ENCODE results near the gene TUBB3. TPM values are rescaled to one million over a fixed set of nuclear protein-coding genes. Genes with fewer than 3 reads are reported as not detected.

TUBB3 gene
- total and polyA plus RNA-seq, 9 of the 15 experiments (the other 6 are each of a cell fraction or from before 2014, with no cell fraction given) = 0.18 to 12.5 (median 5.0) TPM

GRCh38 chr16:89911375-89911774 is 11.8 kb upstream of the TUBB3 start:
- Histone ChIP-seq H4K20me1 (replicated peaks; ENCODE audit: control insufficient read depth, insufficient read depth, low read length) (no peaks in the 10 kb centered on the region), H3K9ac (ENCODE audit: insufficient read depth in 1 of 2, low read depth in 2 of 2, low read length in 2 of 2) (no peak overlapping the region), H3K9me3 (replicated peaks; ENCODE audit: control insufficient read depth, insufficient read depth, low read depth, low read length) (no peaks in the 10 kb centered on the region; the same call in 1 of the 2 replicates), H3K4me1 (replicated peaks in 1 of 2; ENCODE audit: control insufficient read depth in 2 of 2, insufficient read depth in 2 of 2, low read length in 2 of 2) (peaks cover 0 to 46% of the 10 kb centered on the region in 2 experiments; a peak in 2 of 5 replicates), H3K36me3 (ENCODE audit: control insufficient read depth, insufficient read depth, low read length) (peaks cover 52% of the 10 kb centered on the region; the same call in 2 of the 3 replicates), H3K4me2 (ENCODE audit: insufficient read depth, low read length) (no peak overlapping the region), H3K9me1 (ENCODE audit: control insufficient read depth, insufficient read depth, low read length) (no peaks in the 10 kb centered on the region), H3K27ac (ENCODE audit: extremely low read depth, low read depth, low read length) (no peak overlapping the region), H3K27me3 (ENCODE audit: control insufficient read depth in 2 of 2, insufficient read depth in 2 of 2, low read length in 2 of 2) (no peaks in the 10 kb centered on the region), H3K4me3 (no peak overlapping the region), H2AFZ (ENCODE audit: low read depth, low read length) (no peak overlapping the region), H3K79me2 (ENCODE audit: control insufficient read depth, insufficient read depth, low read length) (no peaks in the 10 kb centered on the region)
- WGBS (ENCODE audit: insufficient coverage, low coverage, missing lambda C conversion rate) = 95% methylated on average over 8 of the region's 14 CpGs
- no peak for ATAC-seq
- in situ Hi-C loops (cut with MboI) = no loop called here
- FAIRE-seq = no peak
- POLR2A ChIA-PET = interaction anchor here (0.7 to 4.2 kb wide), 3 partner anchors 12 to 104 kb away, joined by 3 to 19 read pairs (median 3); partner anchors contain the start of gene TUBB3
- intact Hi-C loops (cut with micrococcal nuclease) = loop anchor here (5.0 kb wide), 1 partner anchor 209 kb away; the partner anchor contains the start of gene SPATA2L
- TF ChIP-seq NR1H2 (CRISPR knock-in tag; IDR thresholded peaks at IDR 0.05) = no peak
- no peak for TF ChIP-seq DNMT1 (IDR thresholded peaks at IDR 0.05)
- TF ChIP-seq CCNT2 (IDR thresholded peaks at IDR 0.05; ENCODE audit: borderline replicate concordance, extremely low read depth, insufficient read length, low read depth, low read length) = no peak
- TF ChIP-seq ZZZ3 (IDR thresholded peaks at IDR 0.05) = no peak
- no peak for TF ChIP-seq ZBTB8A (IDR thresholded peaks at IDR 0.05; ENCODE audit: partially characterized antibody)
- TF ChIP-seq GATA2 (CRISPR knock-in tag; IDR thresholded peaks at IDR 0.05) = no peak
- no peak for TF ChIP-seq ZNF175 (CRISPR knock-in tag; IDR thresholded peaks at IDR 0.05; ENCODE audit: low read depth)
- no peak for TF ChIP-seq ZNF57 (CRISPR knock-in tag; IDR thresholded peaks at IDR 0.05)
- CTCF ChIA-PET (ENCODE audit: low intra/inter-chr PET ratio) = no interaction called here
- DNase-seq (ENCODE audit: extremely low read depth in 1 of 4, low spot score in 3 of 4) = no peak
- no TSS peak for BruUV-seq (replicated peaks)

Data from K562 (cell line).